OCI-LY3 (cell line): ENCODE data around the gene TNFAIP8L3.
"Not testable (repeated sequence)": the region's sequence is repeated elsewhere in the genome, so short reads cannot be mapped to it uniquely, and the experiment has no call there.

Experiments
- H2AFZ ChIP-seq: fragments of 200-600, 300-600 bp; shearing (Covaris generic); 2 replicates; pipeline ENCODE4 v1.6.0; 2014; ENCODE audit warnings: antibody characterized with exemption, low read depth, low read length
- H3K27ac ChIP-seq: fragments of 200-600, 300-600 bp; sonication (generic); 2 replicates; pipeline ENCODE4 v1.5.1; 2014; ENCODE audit warnings: mild to moderate bottlenecking, low read length, moderate library complexity, mixed read lengths
- H3K27me3 ChIP-seq: fragments of 200-600, 300-600 bp; sonication (generic); 2 replicates; pipeline ENCODE4 v1.6.1; 2014; ENCODE audit warnings: low read depth, low read length, mixed read lengths
- H3K36me3 ChIP-seq: fragments of 200-600, 300-600 bp; sonication (generic); replicated peaks from 2 replicates; pipeline ENCODE3; 2014; ENCODE audit warnings: low read depth, low read length, mixed read lengths
- H3K4me1 ChIP-seq: fragments of 300-600, 200-600 bp; sonication (generic); 2 replicates; pipeline ENCODE4 v1.6.1; 2014; ENCODE audit warnings: low read length, mixed read lengths
- H3K4me2 ChIP-seq: fragments of 200-600, 300-600 bp; sonication (generic); 2 replicates; pipeline ENCODE4 v1.6.1; 2014; ENCODE audit warnings: low read length, mixed read lengths
- H3K4me3 ChIP-seq: fragments of 300-600, 200-600 bp; sonication (generic); 2 replicates; pipeline ENCODE4 v1.5.1; 2014; ENCODE audit warnings: antibody characterized with exemption, mild to moderate bottlenecking, low read length, moderate library complexity
- H3K79me2 ChIP-seq: fragments of 300-600, 200-600 bp; shearing (Covaris generic); 2 replicates; pipeline ENCODE4 v1.6.1; 2014; ENCODE audit warnings: mild to moderate bottlenecking, low read length, mixed read lengths
- H3K9ac ChIP-seq: fragments of 300-600, 200-600 bp; shearing (Covaris generic); 2 replicates; pipeline ENCODE4 v1.6.0; 2014; ENCODE audit warnings: mild to moderate bottlenecking, low read length, moderate library complexity
- H3K9me3 ChIP-seq: fragments of 200-600, 300-600 bp; shearing (Covaris generic); 2 replicates; pipeline ENCODE4 v1.6.1; 2014; ENCODE audit warnings: low read length, mixed read lengths; ENCODE audit not compliant: insufficient read depth
- H4K20me1 ChIP-seq: fragments of 200-600, 300-600 bp; sonication (generic); 2 replicates; pipeline ENCODE4 v1.6.1; 2016; ENCODE audit warnings: low read length, mixed read lengths; ENCODE audit not compliant: insufficient read depth
- CTCF ChIP-seq: fragments of 200-600, 300-600 bp; sonication (generic); IDR thresholded peaks from 2 replicates; pipeline ENCODE4 v1.5.1; 2014; ENCODE audit warnings: antibody characterized with exemption, low read length, low read depth
- EZH2phosphoT487 ChIP-seq: fragments of 200-600 bp; shearing (Covaris generic); IDR thresholded peaks from 2 replicates; pipeline ENCODE4 v1.6.1; 2018; ENCODE audit warnings: antibody characterized with exemption, mixed run types, low read depth

The TNFAIP8L3 gene

GRCh38 chr15:51094606-51095569 is at the start of gene TNFAIP8L3:
Gene TNFAIP8L3 (minus strand): TSS chr15:51094906. CDS start chr15:51094595, 311 bp downstream.
- Histone ChIP-seq H3K9ac (no peak within 1 kb of the TSS), H2AFZ (no peak within 1 kb of the TSS), H3K4me2 (no peak within 1 kb of the TSS), H3K9me3 (no peaks in the 10 kb centered on the region), H3K27me3 (peaks cover 56% of the 10 kb centered on the region), H3K79me2 (no peaks in the 10 kb centered on the region), H4K20me1 (no peaks in the 10 kb centered on the region), H3K36me3 (no peaks in the 10 kb centered on the region), H3K4me3 (no peak within 1 kb of the TSS), H3K4me1 (no peaks in the 10 kb centered on the region), H3K27ac (no peak within 1 kb of the TSS)
- TF ChIP-seq CTCF, result no peak
- no peak for TF ChIP-seq EZH2phosphoT487

- no peak overlapping the region for H3K4me2 ChIP-seq
- H3K36me3 ChIP-seq, result no peaks in the 10 kb centered on the region
- no peaks in the 10 kb centered on the region for H3K4me1 ChIP-seq
- H3K4me3 ChIP-seq, result no peak overlapping the region
- no peak overlapping the region for H3K9ac ChIP-seq
- H3K27ac ChIP-seq, result no peak overlapping the region
- H3K9me3 ChIP-seq, result no peaks in the 10 kb centered on the region
- H3K79me2 ChIP-seq, result no peaks in the 10 kb centered on the region
- no peaks in the 10 kb centered on the region for H4K20me1 ChIP-seq
- H3K27me3 ChIP-seq, result no peaks in the 10 kb centered on the region
- no peak overlapping the region for H2AFZ ChIP-seq
- TF ChIP-seq EZH2phosphoT487 (no peak), CTCF (no peak)
Measured at GRCh38 chr15:51144021-51144532, 49.4 kb upstream of the TNFAIP8L3 start.

GRCh38 chr15:51140347-51140746 is 45.6 kb upstream of the TNFAIP8L3 start:
- H3K4me1 ChIP-seq, H3K27ac ChIP-seq, H4K20me1 ChIP-seq, H3K4me2 ChIP-seq, H3K27me3 ChIP-seq, H2AFZ ChIP-seq, H3K79me2 ChIP-seq, H3K9me3 ChIP-seq, H3K4me3 ChIP-seq, H3K36me3 ChIP-seq, H3K9ac ChIP-seq: not testable (repeated sequence)

- no peaks in the 10 kb centered on the region for H3K27me3 ChIP-seq
- no peak for TF ChIP-seq CTCF
- no peak for TF ChIP-seq EZH2phosphoT487
Measured at GRCh38 chr15:51139091-51139490, 44.4 kb upstream of the TNFAIP8L3 start.

More at GRCh38 chr15:51139091-51139490, 44.4 kb upstream of the TNFAIP8L3 start:
- H2AFZ ChIP-seq, result no peak overlapping the region
- H3K9me3 ChIP-seq, result no peaks in the 10 kb centered on the region
- no peak overlapping the region for H3K27ac ChIP-seq
- H3K4me3 ChIP-seq, result no peak overlapping the region
- no peaks in the 10 kb centered on the region for H4K20me1 ChIP-seq
- H3K9ac ChIP-seq, result no peak overlapping the region
- no peaks in the 10 kb centered on the region for H3K36me3 ChIP-seq
- H3K4me1 ChIP-seq, result peaks cover 5% of the 10 kb centered on the region; the same call in 1 of the 2 replicates
- no peaks in the 10 kb centered on the region for H3K79me2 ChIP-seq
- no peak overlapping the region for H3K4me2 ChIP-seq
